DMS153 (cell line): ENCODE measurements around the gene KIF20A.
"Not testable (repeated sequence)": the region's sequence is repeated elsewhere in the genome, so short reads cannot be mapped to it uniquely, and the experiment has no call there.

Experiments used
- DNase-seq: peaks from one replicate; lab custom pipeline; 2025; lab: John Stamatoyannopoulos, UW

The KIF20A gene

DNA sequence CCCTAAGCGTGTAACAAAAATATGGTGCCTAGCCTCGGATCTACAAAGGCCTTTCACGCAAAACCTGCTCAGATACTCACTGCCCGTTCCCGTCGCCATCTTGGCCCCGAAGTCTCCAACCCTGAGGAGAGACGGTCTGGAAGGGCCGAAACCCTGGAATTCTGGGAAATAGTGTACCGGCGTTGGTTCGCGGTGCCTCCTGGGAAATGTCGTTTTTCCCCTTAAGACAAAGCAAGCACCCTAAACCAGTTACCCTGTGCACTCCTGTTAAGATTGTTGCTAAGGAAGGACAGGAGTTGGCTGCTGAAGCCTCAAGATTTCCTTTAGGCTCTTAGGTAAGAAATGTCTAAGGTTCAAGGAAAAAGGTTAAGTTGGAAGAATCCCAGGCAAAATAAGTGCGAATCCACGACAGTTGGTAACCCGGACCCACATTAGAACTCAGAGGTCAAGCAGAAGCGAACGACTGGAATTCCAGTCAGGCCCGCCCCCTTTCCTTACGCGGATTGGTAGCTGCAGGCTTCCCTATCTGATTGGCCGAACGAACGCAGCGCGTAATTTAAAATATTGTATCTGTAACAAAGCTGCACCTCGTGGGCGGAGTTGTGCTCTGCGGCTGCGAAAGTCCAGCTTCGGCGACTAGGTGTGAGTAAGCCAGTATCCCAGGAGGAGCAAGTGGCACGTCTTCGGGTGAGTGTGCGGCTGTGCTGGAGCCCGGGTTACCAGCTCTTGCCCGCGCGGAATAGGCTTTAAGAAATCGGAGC, at the start of gene KIF20A, which contains the start of gene BRD8:
KIF20A (plus strand) TSS at position 597 of the 761 bp plus-strand sequence. CDS start 569 bp downstream, outside the sequence.
BRD8 (minus strand) TSS at position 115 of the 761 bp plus-strand sequence; CDS start at position 99, 16 bp downstream.
- peak; percentile 78 for DNase-seq

DNA sequence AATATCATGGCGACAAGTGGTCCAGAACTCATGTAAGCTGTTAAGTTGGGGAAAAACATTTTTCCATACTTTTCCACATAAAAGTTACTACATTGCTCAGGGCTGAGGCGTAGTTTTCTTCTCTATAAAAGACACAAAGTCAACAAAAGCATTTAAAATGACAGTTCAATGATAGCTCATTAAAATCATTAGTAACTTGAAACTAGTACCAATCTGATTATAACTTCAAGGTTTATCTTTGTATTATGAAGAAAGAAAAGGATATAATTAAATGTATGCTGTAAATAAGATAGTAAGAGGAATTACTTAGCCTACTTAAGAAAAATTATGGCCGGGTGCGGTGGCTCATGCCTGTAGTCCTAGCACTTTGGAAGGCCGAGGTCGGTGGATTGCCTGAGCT, 49.6 kb upstream of the KIF20A start:
- no peak for DNase-seq

DNA sequence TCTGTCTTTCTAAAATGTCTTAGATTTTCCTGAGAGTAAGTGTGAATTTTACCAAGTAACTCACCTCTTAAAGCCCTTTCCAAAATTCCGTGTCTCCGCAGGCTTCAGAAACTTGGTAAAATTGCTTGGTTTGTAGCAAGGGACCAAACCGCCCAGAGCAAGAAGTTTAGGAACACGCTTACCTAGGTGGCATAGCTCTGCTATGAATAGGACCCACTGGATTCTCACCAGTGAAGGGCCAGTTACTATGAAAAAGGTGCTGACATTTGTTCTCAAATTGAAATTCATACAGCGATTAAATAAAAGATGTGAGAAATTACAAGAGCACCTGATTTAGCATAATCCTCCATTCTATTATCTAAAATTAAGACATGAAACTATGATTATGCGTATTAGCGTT, 46.4 kb upstream of the KIF20A start:
- no peak for DNase-seq

DNA sequence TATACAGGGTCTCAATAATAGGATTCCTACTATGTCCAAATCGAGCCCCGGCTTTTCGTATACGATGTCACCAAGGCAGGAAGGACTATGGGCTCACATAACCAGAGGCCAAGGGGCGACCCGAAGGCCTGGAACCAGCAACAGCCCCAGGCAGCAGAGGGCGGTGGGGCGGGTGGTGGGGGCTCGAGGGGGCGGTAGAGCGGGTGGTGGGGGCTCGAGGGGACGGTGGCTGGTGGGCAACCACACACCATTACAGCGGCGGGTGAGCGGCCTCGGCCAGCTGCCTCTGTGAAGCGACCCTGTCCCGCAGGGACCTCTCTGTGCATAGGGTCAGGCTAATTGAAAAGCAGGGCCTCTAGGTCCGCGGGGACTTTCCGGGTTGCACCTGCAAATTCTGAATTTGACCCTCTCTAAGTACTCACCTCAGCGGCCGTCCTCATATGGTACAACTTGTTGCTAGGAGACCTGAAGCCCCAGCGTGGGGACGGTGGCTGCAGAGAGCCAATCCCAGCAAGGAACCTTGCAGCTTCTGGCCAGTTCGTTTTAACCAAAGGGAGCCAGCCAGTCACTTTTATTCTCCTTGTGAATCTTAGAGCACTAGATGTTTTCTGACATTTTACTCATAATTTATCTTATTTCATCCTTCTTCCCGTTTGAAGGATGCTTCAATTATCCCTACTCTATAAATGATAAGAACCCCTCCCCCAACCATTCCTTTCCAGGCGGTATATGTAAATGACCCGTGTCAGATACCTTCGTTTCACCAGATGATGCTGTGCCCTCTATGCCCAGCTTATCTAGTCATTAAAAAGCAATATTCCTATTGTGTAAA, 39.7 kb upstream of the KIF20A start, which contains the start of gene NME5:
NME5 (minus strand) TSS at position 480 of the 832 bp plus-strand sequence. CDS start 648 bp downstream, outside the sequence.
- DNase-seq = peak; percentile 20

DNA sequence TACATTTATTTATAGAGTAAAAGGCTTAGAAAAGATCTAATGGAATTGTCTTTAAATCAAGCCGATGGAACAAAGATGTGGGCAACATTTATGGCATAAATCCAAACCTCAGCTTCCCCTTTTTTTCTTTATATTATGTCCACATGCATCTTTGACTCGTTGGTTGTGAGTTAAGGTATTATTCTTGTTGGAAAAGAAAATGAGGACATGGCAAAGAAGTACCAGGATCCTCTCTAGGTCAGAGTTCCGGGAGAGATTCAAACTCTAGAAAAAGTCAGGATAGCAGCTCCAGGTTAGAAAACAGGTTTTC, 39.2 kb upstream of the KIF20A start:
- no peak for DNase-seq

DNA sequence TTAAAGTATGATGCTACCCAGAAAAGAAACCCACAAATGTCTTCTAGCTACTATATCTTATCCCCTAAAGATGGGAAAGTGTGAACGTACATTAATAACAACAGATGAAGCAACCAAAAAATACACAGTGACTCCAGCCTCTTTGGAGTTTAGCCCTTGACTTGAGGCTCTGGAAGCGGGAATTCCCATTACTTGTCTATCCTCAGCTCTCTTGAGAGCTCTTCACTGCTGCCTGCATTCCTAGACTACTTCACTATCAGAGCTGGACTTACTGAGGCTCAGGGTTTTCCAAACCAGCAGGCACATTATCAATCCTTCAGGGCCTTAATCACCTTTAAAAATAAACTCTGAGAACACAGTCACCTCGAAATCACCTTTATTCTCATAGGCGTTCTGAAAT, 38.6 kb upstream of the KIF20A start:
- no peak for DNase-seq

DNA sequence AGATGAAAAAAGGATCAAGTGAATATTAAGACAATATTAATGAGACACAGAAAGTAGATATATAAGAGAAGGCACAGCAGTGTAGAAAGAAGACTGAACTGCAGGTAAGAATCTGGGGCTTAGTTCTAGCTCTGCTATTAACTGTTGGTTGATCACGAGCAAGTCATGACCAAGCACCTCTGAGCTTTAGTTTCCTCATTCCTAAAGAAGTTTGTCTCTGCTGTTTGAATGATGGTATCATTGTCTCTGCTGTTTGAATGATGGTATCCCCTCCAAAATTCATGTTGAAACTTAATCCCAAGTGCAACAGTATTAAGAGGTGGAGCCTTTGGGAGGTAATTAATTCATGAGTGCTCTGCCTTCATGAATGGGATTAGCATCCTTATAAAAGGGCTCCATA, 37.2 kb upstream of the KIF20A start:
- no peak for DNase-seq

DNA sequence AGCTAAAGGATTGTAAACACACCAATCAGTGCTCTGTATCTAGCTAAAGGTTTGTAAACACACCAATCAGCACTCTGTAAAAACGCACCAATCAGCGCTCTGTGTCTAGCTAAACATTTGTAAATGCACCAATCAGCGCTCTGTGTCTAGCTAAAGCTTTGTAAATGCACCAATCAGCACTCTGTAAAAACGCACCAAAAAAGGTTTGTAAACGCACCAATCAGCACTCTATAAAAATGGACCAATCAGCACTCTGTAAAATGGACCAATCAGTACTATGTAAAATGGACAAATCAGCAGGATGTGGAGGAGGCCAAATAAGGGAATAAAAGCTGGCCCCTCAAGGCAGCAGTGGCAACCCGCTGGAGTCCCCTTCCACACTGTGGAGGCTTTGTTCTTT, 35.3 kb upstream of the KIF20A start:
- DNase-seq = not testable (repeated sequence)

DNA sequence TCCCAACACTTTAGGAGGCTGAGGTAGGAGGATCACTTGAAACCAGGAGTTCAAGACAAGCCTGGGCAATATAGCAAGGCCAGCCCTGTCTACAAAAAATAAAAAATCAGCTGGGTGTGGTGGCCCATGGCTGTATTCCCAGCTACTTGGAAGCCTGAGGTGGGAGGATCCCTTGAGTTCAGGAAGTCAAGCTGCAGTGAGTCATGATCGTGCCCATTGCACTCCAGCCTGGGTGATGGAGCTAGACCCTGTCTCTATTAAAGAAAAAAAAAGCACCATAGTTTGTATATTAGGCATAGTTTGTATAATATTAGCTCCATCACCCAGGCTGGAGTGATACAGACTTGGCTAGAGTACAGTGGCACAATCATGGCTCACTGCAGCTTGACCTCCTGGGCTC, 30.1 kb upstream of the KIF20A start:
- DNase-seq = no peak

DNA sequence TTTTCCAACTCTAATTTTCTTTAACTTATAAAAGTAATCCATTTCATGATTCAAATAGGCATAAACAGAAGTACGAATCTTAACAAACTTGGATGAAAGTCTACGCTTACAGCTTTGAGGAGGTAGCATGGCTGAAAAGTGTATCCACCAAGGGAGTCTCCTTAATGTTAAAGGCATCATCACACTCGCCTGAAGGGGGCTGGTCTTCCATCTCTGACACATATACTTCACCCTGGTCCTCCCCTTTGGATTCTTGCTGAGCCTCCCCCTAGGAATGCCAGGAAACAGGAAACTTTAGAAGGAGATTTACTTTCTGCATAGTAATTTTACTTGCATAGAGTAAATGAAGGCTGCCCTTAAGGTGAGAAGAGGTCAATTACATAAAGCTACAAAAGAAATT, 29.4 kb upstream of the KIF20A start:
- no peak for DNase-seq

DNA sequence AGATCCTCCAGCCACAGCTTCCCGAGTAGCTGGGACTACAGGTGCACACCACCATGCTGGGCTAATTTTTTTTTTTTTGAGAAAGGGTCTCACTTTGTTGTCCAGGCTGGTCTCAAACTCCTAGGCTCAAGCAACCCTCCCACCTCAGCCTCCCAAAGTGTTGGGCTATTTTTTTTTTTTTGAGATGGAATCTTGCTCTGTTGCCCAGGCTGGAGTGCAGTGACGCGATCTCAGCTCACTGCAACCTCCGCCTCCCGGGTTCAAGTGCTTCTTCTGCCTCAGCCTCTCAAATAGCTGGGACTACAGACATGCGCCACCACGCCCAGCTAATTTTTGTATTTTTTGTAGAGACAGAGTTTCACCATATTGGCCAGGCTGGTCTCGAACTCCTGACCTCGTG, 22.9 kb upstream of the KIF20A start:
- DNase-seq = not testable (repeated sequence)

DNA sequence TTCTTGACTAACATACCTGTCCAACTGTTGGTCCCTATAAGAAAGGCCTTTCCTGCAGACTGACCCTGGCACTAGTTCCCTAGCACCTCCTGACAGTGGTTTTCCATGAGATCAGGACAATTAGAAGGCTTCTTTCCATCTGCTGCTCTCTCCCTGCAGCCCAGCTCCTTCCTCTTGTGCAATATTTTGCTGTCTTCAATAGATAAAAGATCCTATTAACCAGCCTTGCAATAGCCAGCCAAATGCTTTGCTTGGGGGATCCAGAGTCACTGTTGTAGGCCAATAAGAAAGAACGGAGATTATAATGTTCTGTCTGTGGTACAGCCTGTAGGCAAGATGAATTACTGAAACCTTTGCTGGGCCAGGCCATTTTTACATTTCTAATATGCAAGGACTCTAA, 21.3 kb upstream of the KIF20A start:
- no peak for DNase-seq

DNA sequence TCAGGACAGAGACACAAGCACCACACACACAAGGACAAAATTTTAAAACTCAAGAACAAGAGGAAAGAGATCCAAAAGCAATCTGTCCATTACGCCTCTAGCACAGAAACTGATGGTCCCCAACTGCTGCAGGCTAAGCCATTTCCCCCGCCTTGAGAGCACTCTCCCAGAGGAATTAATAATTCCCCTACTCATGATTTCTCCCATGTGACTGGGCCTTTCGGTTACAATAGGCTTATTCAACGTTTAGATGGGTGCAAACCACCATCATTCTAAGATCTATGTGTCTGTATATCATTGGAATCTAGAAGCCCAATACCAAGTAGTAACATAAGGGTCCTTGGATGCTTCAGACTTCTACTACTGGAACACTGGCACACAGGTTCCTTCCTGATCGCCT, 19.2 kb upstream of the KIF20A start:
- DNase-seq = no peak

DNA sequence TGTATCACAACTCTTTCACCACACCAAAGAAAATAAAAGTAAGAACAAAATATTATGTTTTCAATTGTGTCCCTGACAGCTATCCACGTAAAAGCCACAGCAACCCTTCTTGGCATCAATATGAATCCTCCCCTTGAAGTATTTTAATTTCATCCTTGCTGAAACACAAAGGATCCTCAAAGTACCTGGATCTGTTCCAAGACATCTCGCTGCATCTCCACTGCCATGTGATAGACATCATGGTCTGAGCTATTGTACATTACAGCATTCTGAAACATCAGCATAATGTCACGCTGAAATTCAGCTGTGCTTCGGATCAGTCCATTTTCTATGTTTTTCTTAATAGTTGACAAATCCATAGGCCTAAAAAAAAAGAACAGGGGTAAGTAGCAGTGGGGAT, 18.2 kb upstream of the KIF20A start:
- no peak for DNase-seq

DNA sequence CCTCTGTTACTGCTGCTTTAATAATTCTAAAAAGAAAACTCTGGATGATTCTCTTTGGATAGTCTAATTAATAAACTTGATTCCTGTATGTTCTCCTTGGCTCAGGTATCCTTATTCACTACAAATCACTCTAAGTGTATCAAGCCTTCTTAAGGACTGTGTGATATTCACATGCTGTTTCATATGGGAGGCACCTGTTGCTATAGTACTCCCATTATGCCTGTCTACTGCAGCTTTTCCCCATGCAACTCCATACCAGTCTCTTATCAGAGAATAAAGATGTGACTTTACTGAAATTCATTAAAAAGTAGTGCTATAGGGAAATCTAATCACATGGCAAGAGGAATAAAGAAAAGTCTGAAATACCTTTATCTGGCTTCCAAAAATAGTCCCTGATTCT, 15.2 kb upstream of the KIF20A start:
- DNase-seq = no peak

DNA sequence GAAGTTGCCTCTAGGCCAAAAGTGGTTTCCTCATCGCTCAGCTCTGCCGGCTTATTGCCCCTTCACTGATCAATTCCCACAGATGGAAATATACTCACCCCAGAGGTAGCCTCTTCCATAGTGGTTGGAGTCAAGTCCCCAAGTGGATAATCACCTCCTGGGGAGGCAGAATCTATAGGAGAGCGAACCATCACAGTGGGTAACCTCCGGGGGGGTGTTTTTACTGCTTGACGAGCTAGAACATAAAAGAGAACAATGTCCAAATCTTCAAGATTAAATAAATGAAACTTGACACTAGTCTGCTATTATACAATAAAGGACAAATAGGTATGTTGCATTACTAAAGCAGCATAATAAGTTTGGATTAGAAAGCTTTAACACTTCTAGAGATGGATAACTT, 9.8 kb upstream of the KIF20A start:
- DNase-seq = no peak

DNA sequence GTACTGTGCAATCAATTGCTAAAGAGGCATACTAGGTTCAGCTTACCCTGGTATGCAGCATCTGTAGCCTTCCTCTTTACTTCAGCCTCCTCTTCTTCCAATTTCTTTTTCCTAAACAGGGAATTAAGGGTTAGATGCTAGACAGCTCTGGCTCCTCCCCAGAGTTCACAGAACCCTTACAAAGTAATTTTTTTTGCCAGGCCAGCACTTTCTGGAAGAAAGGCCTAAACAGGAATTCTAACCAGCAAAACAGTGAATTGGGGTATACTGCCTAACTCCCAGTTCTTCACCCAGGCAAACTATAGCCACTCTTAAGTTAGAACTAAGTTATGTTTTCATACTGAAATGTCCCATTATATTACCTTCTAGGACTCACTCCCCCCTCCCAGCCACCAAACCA, 8.6 kb upstream of the KIF20A start:
- DNase-seq = no peak

DNA sequence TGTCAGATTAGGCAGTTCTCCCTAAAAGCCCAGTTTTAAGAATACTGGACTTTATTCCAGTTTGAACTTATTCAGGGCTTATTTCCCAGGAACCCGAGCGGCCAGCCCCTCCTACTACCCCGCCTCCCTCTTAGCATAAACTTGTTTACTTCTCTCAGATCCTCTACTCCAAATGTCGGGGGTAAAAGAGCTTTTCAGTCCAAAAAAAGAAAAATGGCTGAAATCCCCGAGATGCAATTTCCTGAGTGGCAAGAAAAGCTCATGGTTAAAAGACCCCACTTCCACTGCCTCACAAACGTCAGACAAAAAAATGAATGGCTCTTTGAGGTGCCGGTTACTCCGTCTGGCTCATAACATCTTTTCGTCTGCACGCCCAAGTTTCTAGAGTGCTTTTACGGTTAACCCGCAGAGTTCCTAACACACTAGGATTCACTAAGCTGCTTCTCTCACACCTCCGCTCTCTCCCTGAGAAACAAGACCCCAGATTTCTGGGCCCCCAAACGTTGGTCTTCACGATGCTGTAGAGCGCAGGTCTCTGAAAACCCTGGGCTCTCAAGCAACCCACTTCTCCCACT, 884 bp upstream of the KIF20A start:
- no peak for DNase-seq

DNA sequence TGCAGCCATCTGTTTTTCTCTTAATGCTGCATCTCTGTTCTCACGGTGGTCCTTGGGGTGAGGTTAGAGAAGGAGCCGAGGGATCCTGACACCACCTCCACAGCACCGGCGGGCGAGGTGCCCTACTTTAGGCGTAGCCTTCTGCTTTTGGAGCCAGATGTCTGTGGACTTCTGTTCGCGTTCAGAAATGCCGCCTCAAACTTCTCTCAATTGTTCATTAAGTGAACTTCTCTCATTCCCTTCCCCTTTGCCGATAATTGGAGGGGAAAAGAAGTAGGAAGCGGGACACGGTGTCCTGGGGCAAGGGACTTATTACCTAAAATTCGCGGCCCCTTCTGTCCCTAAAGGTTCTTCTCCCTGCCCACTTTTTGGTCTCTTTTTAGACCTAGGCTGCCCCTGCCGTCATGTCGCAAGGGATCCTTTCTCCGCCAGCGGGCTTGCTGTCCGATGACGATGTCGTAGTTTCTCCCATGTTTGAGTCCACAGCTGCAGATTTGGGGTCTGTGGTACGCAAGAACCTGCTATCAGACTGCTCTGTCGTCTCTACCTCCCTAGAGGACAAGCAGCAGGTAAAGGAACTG, 455 bp downstream of the KIF20A start:
- no peak for DNase-seq

DNA sequence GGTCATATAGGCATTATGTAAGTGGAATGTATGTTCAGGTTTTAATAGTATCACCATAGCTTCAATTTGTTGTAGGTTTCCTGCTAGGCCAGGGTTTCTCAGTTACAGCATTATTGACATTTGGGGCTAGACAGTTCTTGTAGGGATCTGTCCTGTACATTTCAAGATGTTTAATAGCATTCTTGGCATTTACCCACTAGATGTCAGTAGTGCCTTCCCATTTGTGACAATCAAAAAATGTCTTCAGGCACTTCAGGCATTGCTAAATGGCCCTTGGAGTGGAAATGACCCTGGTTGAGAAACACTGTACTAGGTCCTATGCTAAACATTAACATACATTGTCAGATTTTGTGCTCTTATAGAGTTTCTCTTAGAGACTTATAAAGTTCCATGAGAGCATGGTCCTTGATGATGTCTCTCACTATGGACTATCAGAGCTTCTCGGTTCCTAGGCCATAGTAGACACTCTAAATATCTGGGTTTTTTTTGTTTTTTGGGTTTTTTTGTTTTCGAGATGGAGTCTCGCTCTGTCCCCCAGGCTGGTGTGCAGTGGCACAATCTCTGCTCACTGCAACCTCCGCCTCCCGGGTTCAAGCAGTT, 1.4 kb downstream of the KIF20A start:
- peak; percentile 1 for DNase-seq

DNA sequence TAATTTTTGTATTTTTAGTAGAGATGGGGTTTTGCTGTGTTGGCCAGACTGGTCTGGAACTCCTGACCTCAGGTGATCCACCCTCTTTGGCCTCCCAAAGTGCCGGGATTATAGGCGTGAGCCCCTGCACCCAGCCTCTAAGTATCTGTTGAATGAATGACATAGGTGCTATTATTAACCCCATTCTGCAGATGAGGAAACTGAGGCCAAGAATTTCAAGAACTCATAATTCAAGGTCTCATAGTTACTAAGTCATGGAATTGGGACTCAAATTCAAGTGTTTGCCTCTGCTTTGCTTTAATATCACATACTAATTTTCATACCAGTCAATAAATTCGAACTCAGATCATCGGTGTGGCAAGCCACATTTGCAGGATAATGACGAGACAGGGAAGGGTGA, 1.9 kb downstream of the KIF20A start:
- DNase-seq = no peak

DNA sequence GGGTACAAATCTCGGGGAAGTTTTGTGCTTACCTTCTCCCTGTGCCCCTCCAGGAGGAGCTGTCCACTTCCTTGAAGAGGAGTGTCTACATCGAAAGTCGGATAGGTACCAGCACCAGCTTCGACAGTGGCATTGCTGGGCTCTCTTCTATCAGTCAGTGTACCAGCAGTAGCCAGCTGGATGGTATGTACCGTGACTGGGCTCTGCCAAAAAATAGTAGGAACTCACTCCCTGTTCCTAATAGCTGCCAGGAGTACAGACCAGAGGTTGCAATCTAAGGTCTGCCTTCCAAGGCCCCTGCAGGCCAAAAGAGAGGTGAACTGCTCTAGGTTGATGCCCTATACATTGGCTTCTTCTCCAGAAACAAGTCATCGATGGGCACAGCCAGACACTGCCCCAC, 3.9 kb downstream of the KIF20A start:
- DNase-seq = no peak
